Heart right ventricle (tissue), 16 donors: ENCODE results near the gene ZNF248. TPM values are rescaled to one million over a fixed set of nuclear protein-coding genes. Genes with fewer than 3 reads are reported as not detected.
"Not testable (repeated sequence)": the region's sequence is repeated elsewhere in the genome, so short reads cannot be mapped to it uniquely, and the experiment has no call there.

ENCODE experiments used
- ATAC-seq, 8 donors: fragments of 200-7000 bp; cut with Tn5 transposase; one replicate each; pipeline ENCODE4 v1.9.1; 2020; ENCODE audit warnings: mild to moderate bottlenecking in 8 of 8, moderate library complexity in 8 of 8, moderate number of reproducible peaks in 1 of 8
- DNase-seq, 2 donors: peaks; one replicate each; pipeline ENCODE4 v3.0.0-alpha.2; 2020
- H3K27ac ChIP-seq, 10 donors: fragments of 200-600 bp; sonication (generic) in 2 of 10; one replicate each; pipeline versions ENCODE4 v1.5.0 to v1.8.0; 2020 to 2022; ENCODE audit warnings: mild to moderate bottlenecking in 3 of 10
- H3K27me3 ChIP-seq, 7 donors: fragments of 200-600 bp; one replicate each; pipeline ENCODE4 v1.8.0; 2021 to 2022; ENCODE audit warnings: mild to moderate bottlenecking in 2 of 7
- H3K36me3 ChIP-seq, 9 donors: fragments of 200-600 bp; sonication (generic) in 1 of 9; one replicate each; pipeline versions ENCODE4 v1.5.0 to v1.8.0; 2020 to 2022; ENCODE audit warnings: mild to moderate bottlenecking in 2 of 9
- H3K4me1 ChIP-seq, 9 donors: fragments of 200-600 bp; sonication (generic) in 1 of 9; one replicate each; pipeline versions ENCODE4 v1.5.0 to v1.8.0; 2020 to 2022; ENCODE audit warnings: mild to moderate bottlenecking in 4 of 9
- H3K4me3 ChIP-seq, 10 donors: fragments of 200-600 bp; sonication (generic) in 2 of 10; one replicate each; pipeline versions ENCODE4 v1.5.0 to v1.8.0; 2020 to 2022; ENCODE audit warnings: mild to moderate bottlenecking in 7 of 10, moderate library complexity in 2 of 10
- H3K9me3 ChIP-seq, 11 donors: fragments of 200-600 bp in 10 of 11; sonication (generic) in 2 of 11; one replicate each; pipeline versions ENCODE4 v1.5.0 to v1.8.0; 2013 to 2022; ENCODE audit warnings: mild to moderate bottlenecking in 2 of 11, control low read depth in 1 of 11, moderate library complexity in 1 of 11
- WGBS, 2 donors: extraction: QIAGEN DNeasy Blood & Tissue Kit; methylation state at CpG; one replicate each; pipeline ENCODE4 v1.1.7; 2013; ENCODE audit warnings: inconsistent platforms in 1 of 2; 5-methylcytosine and 5-hydroxymethylcytosine counted together
- intact Hi-C, 10 donors: fragments of 100-400 bp; cut with DNase I; formaldehyde crosslinking; loops; one replicate each; pipeline versions ENCODE4 v1.11.1 to v1.14.2; 2022
- polyA plus RNA-seq, 2 donors: library from polyadenylated mRNA; stranded (reverse); fragments of 200-250 nt; gene quantifications; one replicate each; pipeline ENCODE4 v1.2.3, GENCODE V29; 2013
- total RNA-seq, 10 donors: library from RNA; stranded (reverse); fragmentation: NEBNext Ultra II Directional in 3 of 10; extraction: Animal tissue kit (Norgen Biotek cat#: 25700) in 3 of 10; gene quantifications; one replicate each; pipeline versions ENCODE4 v1.2.1 to v1.2.4, GENCODE V29; 2021 to 2023
- TF ChIP-seq, protein P1 (sequence below), 9 donors: fragments of 200-600 bp; sonication (generic) in 2 of 9; IDR thresholded peaks; one replicate each; pipeline versions ENCODE4 v1.5.0 to v1.8.0; 2021 to 2022; ENCODE audit warnings: antibody characterized with exemption in 9 of 9, mild to moderate bottlenecking in 5 of 9, moderate library complexity in 1 of 9
- donor health status: Arrhythmogenic right ventricular cardiomyopathy.
- donor health status: ischemic (EF 13 %, LVEDD 7.1; RV severe dilation, severe dysfunction).
- donor health status: healthy with polysubstance abuse.
- donor health status: DM: no; HTN: yes; CAD: no.
- donor health status: DM: no; HTN: no; CAD: no.
- donor health status: ischemic (EF 25% LVEDD 6.9; RV normal size, moderate dysfunction).
- donor health status: ischemic (EF 25% LVEDD 5.7; RV mildly dilated, moderate dysfunction).
- donor health status: healthy.
- donor health status: DM: yes; HTN: yes; CAD: no.
- donor health status: Ischemic cardiomyopathy.
- donor health status: ischemic (EF 35%, LVEDD 5.7; RV mildly dilated, moderate dysfunction).
- donor health status: nonischemic (EF 11% LVEDD 7.7; RV severe dilation, severe dysfunction).
- donor health status: DM: yes; HTN: yes; CAD: no.
- donor health status: PGD.
- donor health status: ischemic (EF 29% LVEDD 5.4; RV normal size, mild dysfunction).
- donor health status: nonischemic (EF 23%, LVEDD 6.1; RV moderate dilation, normal function).

ZNF248 gene
- total and polyA plus RNA-seq, 12 donors: 3.8 to 13.9 (median 8.8) TPM

DNA sequence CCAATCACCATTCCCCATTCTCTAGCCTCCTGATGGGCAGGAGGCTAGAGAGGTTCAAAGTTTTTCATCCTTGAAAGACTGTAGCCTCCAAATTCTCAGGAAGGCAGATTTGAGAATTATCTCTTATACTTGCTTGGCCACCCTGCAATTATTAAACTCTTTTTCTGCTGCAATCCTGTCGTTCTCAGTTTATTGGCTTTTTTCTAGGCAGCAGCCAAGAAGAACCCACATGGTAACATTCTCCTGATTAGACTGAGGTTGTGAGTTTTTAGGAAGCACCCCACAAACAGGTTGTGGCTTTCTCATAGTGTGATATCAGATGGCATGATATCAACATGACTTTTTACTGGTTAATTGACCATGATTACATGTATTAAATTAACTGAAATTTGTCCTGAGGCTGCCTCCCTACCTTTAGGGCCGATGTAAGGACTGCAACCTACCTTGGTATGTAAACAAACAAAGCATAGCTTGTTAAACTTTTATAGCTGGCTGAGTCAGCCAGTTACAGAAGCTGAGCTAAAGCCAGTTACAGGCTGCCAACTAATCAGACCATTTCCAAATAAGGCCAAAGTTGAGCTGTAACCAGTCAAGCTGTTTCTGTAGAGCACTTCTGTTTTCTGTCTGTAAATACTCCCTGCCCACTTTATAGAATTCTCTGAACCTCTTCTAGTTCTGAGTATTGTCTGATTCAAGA, 3.2 kb upstream of the ZNF248 start:
- ATAC-seq (no peak), DNase-seq (no peak)
- Histone ChIP-seq H3K27me3 (no peaks in the 10 kb centered on the region), H3K4me1 (peaks cover 0 to 21% (median 19%) of the 10 kb centered on the region in 9 donors), H3K27ac (no peak overlapping the region), H3K9me3 (no peaks in the 10 kb centered on the region), H3K36me3 (no peaks in the 10 kb centered on the region), H3K4me3 (no peak overlapping the region)
- TF ChIP-seq, protein P1, sequence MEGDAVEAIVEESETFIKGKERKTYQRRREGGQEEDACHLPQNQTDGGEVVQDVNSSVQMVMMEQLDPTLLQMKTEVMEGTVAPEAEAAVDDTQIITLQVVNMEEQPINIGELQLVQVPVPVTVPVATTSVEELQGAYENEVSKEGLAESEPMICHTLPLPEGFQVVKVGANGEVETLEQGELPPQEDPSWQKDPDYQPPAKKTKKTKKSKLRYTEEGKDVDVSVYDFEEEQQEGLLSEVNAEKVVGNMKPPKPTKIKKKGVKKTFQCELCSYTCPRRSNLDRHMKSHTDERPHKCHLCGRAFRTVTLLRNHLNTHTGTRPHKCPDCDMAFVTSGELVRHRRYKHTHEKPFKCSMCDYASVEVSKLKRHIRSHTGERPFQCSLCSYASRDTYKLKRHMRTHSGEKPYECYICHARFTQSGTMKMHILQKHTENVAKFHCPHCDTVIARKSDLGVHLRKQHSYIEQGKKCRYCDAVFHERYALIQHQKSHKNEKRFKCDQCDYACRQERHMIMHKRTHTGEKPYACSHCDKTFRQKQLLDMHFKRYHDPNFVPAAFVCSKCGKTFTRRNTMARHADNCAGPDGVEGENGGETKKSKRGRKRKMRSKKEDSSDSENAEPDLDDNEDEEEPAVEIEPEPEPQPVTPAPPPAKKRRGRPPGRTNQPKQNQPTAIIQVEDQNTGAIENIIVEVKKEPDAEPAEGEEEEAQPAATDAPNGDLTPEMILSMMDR (IDR thresholded peaks at IDR 0.05): no peak
- WGBS, 2 donors: 74 to 79% methylated on average over 2 of the region's 2 CpGs
- intact Hi-C loops: no loop called here

DNA sequence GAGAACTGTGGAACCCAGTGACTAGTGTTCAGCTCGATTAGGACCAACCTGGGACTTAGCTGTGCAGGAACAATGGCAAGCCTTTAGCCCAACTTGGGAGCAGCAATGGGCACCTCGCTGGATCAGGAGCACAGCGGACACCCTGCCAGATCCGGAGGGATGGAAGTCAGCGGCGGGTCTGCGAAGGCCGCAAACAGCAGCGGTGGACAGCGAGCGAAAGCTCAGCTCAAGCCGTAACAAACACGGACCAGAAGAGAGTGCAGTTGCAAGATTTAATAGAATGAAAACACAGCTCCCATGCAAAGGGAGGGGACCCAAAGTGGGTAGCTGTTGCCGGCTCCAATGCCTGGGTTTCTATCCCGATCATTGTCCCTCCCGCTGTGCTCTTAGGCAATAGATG, 1.9 kb upstream of the ZNF248 start:
- H3K27ac ChIP-seq, H3K9me3 ChIP-seq, H3K36me3 ChIP-seq, H3K27me3 ChIP-seq, ATAC-seq, H3K4me3 ChIP-seq, DNase-seq: not testable (repeated sequence)
- 94 to 95% methylated on average over 15 to 16 of the region's 16 CpGs for WGBS, 2 donors
- intact Hi-C loops: loop anchor here in 8 of 10 donors (2.0 to 10.0 kb wide), 8 partner anchors 116 to 496 kb away; partner anchors contain the start of genes ZNF25 (in 6 of the 8), ZNF37A (in 5 of the 8) and ZNF33A (in 2 of the 8)
- H3K4me1 ChIP-seq: peaks cover 0 to 34% (median 32%) of the 10 kb centered on the region in 9 donors

DNA sequence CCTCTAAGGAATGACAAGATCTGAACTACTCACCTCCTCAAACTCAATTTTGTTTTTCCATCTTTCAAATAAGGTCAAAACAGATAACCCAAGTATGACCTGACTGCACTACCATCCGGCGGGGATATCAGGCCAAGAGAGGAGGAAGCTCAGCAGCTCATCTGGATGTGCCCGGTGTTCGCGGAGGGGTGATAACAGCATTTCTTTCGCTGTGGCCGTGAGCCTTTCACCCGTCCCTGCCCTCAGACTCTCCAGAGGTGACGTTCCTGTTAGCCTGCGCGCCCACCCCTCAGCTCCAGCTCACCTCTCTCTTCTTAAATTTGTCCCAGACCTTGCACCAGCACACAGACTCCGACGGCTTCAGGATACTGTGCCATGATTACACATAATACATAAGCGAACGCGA, 526 bp downstream of the ZNF248 start:
- TF ChIP-seq, protein P1 (IDR thresholded peaks at IDR 0.05): no peak
- peak; percentile 2 to 36 (median 29) for ATAC-seq
- Histone ChIP-seq H3K27me3 (no peaks in the 10 kb centered on the region), H3K4me1 (peaks cover 0 to 36% (median 32%) of the 10 kb centered on the region in 9 donors), H3K36me3 (peaks cover 0 to 12% (median 0%) of the 10 kb centered on the region in 9 donors), H3K4me3 (peak overlapping the region; percentile 57 to 98 (median 88)), H3K9me3 (no peaks in the 10 kb centered on the region), H3K27ac (peak overlapping the region; percentile 99 to 100 (median 100))
- WGBS, 2 donors: 0 to 1% methylated on average over 16 of the region's 16 CpGs
- intact Hi-C loops: loop anchor here in 8 of 10 donors (5.0 to 10.0 kb wide), 7 partner anchors 118 to 498 kb away; partner anchors contain the start of genes ZNF25 (in 5 of the 8), ZNF37A (in 5 of the 8) and ZNF33A (in 2 of the 8)
- peak; percentile 18 to 30 for DNase-seq

DNA sequence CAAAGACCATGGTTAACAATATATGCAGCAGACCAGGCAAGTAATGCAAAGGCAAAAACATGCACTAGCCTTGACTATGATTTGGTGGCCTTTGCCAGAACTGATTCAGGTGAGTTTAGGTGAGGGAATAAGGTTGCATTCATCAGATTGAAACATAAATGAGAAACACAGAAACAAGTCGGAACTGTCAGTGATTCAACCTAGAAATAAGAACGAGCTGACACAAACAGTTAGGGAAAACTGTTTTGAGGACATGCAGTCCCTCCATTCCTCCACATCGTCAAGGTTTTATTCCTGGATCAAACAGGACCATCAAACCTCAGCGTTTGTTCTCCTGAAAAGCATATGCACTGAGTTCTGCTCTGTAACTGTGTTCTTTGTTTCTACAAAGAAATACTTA, 1.8 kb downstream of the ZNF248 start:
- ATAC-seq (no peak), DNase-seq (no peak)
- Histone ChIP-seq H3K27me3 (no peaks in the 10 kb centered on the region), H3K27ac (no peak overlapping the region), H3K4me1 (peaks cover 0 to 36% (median 32%) of the 10 kb centered on the region in 9 donors), H3K9me3 (no peaks in the 10 kb centered on the region), H3K4me3 (peak overlapping the region in 2 of 10 donors; percentile 91 to 98), H3K36me3 (peaks cover 0 to 12% (median 0%) of the 10 kb centered on the region in 9 donors)
- 40 to 48% methylated on average over 4 of the region's 4 CpGs for WGBS, 2 donors
- intact Hi-C loops: loop anchor here in 8 of 10 donors (5.0 to 10.0 kb wide), 7 partner anchors 119 to 499 kb away; partner anchors contain the start of genes ZNF25 (in 5 of the 8), ZNF37A (in 5 of the 8) and ZNF33A (in 2 of the 8)
- TF ChIP-seq, protein P1 (IDR thresholded peaks at IDR 0.05): no peak
